ENCODE data around the gene USP32.

The USP32 gene

DNA sequence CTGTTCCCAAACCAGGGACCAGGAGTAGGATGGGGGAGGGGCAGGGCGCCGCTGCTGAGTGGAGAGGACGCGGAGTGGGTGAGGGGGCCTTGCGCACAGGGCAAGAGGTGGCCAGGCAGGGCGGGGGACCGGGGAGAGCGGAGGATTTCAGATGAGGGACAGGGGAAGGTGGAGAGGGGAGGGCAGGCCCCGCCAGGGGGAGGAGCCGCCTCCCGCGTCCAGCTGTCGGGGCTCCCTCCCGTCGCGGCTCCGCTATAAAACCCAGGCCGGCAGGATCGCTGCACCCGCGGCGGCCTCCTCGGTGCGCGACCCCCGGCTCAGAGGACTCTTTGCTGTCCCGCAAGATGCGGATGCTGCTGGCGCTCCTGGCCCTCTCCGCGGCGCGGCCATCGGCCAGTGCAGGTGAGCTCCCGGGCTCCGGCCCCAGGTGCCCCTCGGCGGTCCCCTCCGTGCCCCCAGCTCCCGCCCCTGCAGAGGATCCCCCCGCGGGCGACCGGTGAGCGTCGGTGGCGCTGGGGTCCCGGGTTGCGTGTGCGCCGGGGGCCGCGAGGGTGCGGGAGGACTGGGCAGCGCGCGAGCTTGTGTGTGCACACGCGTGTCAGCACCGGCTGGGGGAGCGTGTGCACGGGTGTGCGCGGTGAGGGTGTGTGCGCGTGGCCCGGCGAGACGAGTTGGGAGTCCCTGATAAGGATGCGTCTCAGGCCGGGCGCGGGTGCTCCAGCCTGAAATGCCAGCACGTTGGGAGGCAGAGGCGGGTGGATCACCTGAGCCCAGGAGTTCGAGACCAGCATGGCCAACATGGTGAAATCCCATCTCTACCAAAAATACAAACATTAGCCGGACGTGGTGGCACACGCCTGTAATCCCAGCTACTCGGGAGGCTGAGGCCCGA is 242.0 kb downstream of the USP32 start, which contains the start of gene CA4:
Gene CA4 (plus strand): TSS at position 283 of the 892 bp plus-strand sequence. CDS start 62 bp downstream, at position 345.
- no peak for DNase-seq

DNA sequence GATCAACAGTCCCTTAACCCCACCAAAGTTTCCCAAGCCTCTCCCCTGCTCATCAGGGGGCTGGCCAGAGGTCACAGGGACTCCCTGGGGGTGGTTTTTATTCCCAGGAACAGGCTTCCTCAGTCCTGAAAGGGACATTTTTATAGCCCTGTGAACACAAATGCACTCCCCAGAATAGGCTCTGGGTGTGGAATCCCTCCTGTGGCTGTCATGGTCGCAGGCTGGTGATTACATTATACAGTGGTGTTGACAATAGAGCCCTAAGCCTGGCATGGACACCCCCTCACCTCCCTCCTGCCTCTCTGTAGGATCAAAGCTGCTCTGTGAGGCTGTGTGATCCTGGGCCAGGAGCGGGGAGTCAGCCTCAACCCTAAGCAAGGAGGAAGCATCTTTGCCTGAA is 243.6 kb downstream of the USP32 start:
- no peak for DNase-seq

DNA sequence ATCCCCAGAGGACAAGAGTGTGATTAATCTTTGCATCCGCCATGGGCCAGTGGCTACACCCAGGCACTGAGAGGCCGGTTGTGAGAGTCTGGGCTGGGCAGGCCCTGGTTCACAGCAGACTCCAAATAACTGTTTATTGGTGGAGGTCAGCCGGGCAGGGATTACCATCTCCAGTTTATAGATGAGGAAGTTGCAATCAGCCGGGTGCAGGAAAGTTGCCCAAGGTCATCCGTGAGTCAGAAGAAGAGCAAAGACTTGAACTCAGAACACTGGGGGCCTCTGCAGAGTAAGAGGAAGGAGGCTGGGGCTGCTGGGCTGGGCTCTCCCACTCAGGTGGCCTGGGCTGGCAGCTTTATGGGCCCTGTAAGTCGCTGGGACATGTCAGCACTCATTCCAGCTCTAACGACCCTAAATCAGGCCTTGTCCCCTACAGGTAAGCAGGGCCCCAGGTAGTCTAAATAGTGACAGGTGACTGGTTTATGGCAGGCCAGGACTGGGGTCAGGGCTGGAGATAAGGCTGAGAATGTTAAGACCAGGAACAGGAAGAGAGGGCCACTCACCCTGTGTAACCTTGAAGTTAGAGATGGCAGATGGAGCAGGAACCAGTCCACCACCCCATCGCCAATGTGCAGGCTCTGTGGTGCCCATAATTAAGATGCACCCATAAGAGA is 244.2 kb downstream of the USP32 start:
- no peak for DNase-seq

DNA sequence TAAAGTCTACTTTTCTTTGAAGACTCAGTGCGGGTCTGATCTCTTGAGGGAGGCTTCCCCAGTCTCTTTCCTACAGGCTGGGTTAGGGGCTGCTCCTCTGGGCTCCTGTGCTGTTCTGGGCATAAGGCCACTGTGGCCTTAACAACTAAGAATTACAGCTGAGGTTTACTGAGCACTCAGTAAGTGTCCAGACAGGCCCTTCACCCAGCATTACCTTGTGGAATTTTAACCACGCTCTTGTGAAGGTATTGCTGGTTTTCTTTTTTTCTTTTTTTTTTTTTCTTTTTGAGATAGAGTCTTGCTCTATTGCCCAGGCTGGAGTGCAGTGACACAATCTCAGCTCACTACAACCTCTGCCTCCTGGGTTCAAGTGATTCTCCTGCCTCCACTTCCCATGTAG is 245.7 kb downstream of the USP32 start:
- DNase-seq: no peak

- no peak for DNase-seq
Measured at GRCh38 chr17:60145006-60145935, 246.7 kb downstream of the USP32 start.

- peak; percentile 91 for DNase-seq
Measured at GRCh38 chr17:60142872-60143499, 248.9 kb downstream of the USP32 start.

DNA sequence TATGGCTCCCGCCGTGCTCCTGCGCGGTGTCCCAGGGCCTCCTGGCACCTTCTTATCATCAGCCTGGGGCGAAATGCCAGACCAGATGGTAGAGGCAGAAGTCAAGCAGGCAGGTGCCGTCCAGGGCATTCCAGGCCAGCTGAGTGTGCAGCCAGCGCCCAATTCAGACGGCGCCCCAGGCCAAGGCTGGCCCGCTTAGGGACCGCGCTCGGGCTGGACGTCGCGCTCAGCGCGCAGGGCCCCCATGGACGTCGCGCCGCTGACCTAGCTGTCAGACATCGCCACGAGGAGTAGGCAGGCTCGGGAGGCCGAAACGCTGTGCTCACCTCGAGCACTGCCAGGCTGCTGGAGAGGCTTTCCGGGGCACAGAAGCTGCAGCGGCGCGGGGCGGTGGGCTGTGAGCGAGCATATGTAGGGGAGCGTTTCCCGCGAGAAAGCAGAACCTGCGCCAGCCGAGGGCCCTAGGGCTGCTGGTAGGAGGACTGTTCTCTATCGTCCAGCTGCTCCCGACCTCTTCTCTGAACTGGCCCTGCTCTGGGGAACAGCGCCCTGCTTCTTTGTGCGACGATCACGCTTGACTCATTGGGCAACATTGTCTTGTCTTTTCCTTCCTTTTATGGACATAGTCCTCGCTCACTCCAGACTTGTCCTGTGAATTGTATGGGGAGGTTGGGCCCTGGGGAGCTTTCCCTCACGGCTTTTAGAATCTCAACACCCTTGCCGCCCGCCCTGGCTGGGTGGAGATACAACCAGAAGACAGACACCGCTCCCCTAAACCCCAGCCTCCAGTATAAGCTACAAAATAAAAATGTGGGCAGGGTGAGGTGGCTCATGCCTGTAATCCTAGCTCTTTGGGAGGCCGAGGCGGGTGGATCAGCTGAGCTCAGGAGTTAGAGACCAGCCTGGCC is 250.6 kb downstream of the USP32 start:
- no peak for DNase-seq

DNA sequence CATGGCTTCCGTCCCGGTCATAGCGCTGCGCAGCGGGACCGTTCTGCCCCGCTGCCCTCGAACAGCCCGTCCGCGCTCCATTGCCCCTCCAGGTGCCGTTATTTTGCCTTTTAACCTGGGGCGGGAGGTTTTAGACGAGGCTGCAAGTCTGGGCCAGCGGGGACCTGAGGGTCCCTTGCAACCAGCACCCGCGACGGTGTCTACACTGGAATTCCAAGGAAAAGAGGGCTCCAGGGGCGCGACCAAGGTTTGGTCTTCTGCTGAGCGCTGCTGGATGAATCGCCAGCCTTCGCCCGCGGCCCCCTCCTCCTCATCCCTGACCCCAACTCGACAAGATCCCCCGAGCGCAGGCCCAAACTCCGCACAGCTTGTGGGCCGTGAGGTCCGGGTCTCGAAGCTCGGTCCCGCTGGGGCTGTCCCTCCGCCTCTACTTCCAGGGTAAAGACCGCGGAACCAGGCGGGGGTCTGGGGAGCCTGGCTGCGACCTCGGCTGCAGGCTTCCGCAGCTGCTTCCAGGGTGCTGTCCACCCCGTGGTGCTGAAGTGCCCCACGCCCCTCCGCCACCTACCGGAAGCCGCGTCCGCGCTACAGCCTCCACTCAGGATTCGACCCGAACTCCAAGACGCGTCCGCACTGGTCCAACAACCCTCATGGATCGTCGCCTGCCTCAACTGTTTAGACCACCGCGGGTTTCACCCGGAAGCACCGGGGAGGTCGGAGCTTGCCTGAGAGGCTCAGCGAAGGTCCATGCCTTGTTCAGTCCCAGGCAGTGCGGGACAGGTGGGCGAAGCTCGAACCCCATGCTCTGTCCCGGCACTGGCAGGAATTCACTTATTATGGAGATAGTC is 252.3 kb downstream of the USP32 start:
- peak; percentile 87 for DNase-seq

DNA sequence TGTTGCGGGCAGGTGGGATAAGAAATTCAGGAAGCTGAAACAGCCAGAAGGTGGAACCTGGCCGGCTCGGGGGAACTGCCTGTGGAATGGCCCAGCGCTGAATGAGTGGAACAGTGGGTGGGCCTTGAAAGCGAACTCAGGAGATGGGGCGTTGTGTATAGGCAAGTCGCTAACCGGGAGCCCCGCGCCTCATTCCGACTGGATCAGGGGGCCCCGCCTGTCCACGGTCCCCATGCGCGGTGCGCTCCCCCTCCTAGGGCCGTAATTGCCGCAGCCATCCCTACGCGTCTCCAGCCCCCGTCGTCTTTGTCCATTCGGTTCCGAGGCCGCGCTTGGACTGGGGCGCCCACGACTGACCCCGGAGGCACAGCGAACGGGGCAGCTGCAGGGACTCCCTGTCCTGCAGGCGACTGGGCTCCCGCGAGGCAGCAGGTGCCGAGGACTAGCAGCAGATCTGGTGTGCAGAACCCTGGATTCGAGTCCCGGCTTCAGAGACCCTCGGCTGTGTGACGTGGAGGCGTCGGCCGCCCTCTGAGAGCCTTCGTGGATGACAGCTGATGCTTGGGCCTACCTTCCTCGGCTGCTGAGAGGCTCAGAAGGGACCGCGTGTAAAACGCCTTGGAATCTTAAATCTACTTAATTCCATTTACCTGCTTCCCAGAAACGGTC is 253.0 kb downstream of the USP32 start:
- DNase-seq: no peak

DNA sequence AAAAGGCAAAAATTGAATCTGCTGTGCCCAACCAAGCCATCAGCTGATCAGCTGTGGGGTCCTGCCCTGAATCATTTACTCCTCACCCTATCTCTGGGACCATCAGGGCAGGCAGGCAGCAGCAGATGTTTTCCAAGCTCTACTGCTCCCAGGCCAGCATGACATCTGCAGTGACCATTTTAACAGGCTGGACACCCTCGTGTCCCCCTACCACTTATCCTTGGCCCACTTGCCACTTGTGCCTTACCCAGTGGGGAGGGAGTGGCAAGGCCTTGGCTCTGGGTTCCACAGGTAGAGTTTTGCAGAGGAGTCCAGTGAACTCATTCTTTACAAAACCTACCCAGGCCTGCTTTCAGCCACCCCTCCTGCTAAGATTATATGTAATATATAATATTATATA is 254.2 kb downstream of the USP32 start:
- no peak for DNase-seq

- DNase-seq: peak; percentile 39
Measured at GRCh38 chr17:60135951-60136666, 255.8 kb downstream of the USP32 start.

GRCh38 chr17:60135151-60135950 is 256.6 kb downstream of the USP32 start:
- DNase-seq: peak; percentile 94

- peak; percentile 69 for DNase-seq
Measured at GRCh38 chr17:60134396-60135150, 257.4 kb downstream of the USP32 start.

DNA sequence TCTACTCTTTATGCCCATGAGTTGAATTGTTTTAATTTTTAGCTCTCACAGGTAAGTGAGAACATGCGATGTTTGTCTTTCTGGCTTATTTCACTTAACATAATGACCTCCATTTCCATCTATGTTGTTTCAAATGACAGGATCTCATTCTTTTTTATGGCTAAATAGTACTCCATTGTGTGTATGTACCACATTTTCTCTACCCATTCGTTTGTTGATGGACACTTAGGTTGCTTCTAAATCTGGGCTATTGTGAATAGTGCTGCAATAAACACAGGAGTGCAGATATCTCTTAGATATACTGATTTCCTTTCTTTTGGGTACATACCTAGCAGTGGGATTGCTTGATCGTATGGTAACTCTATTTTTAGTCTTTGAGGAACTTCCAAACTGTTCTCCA is 261.5 kb downstream of the USP32 start:
- DNase-seq: no peak

DNA sequence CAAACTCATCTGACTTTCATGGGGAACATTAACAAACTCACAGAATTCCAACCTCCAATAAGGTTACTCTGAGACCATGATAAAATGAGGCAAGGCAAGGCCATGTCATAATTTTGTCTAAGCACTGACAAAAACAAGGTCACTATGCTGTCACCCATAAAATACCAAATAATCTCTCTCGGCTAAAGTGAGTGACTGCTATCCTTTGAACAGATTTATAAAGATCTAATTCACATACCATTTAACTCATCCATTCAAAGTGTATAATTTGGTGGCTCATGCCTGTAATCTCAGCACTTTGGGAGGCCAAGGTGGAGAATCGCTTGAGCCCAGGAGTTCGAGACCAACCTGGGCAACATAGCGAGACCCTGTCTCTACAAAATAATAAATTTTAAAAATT is 262.8 kb downstream of the USP32 start:
- peak; percentile 14 for DNase-seq

Measured in activated effector memory CD4-positive, alpha-beta T cell treated with anti-CD3 and anti-CD28 coated beads, Interleukin-2, amount 50 U/mL, for 16 hours (primary cell).